HEK293 (cell line): ENCODE measurements around the gene USP13.

Source experiments
- CTCF ChIA-PET: fragments of 350-600 bp; formaldehyde crosslinking; extraction: SDS; loops from one replicate; lab custom pipeline; 2021; ENCODE audit warnings: antibody characterized with exemption; lab: Yijun Ruan, JAX
- POLR2A ChIA-PET: fragments of 300-600 bp; formaldehyde crosslinking; extraction: SDS; loops from one replicate; lab custom pipeline; 2020; ENCODE audit warnings: antibody characterized with exemption, inconsistent platforms; lab: Yijun Ruan, JAX
- H3K27ac ChIP-seq: fragments of 200-500 bp; sonication (Bioruptor generic); 2 replicates; pipeline ENCODE4 v1.5.1; 2014; ENCODE audit warnings: low read depth, low read length, control low read depth, inconsistent platforms; ENCODE audit errors: extremely low read depth
- H3K36me3 ChIP-seq, 2 experiments: fragments of 200-500 bp in 1 of 2; sonication (Bioruptor generic) in 1 of 2; 1 replicate in 1 of 2; 2 replicates in 1 of 2; pipeline ENCODE4 v1.5.1; 2014 to 2017; ENCODE audit warnings: inconsistent platforms in 2 of 2, low read length in 2 of 2; ENCODE audit not compliant: control insufficient read depth in 2 of 2, insufficient read depth in 1 of 2
- H3K4me1 ChIP-seq: fragments of 200-500 bp; sonication (Bioruptor generic); 2 replicates; pipeline ENCODE4 v1.5.1; 2014; ENCODE audit warnings: mild to moderate bottlenecking, low read length, inconsistent platforms; ENCODE audit not compliant: control insufficient read depth, insufficient read depth
- H3K4me3 ChIP-seq: 2 replicates; pipeline ENCODE4 v1.5.1; 2011; ENCODE audit warnings: low read depth, mild to moderate bottlenecking, control low read depth, low read length, moderate library complexity
- H3K9me3 ChIP-seq: fragments of 200-500 bp; sonication (Bioruptor generic); 2 replicates; pipeline ENCODE4 v1.5.1; 2014; ENCODE audit warnings: low read depth, low read length, inconsistent platforms; ENCODE audit not compliant: control insufficient read depth, insufficient read depth
- HOXD13 ChIP-seq: sonication (generic); formaldehyde crosslinking; IDR thresholded peaks from 2 replicates; pipeline ENCODE4 v1.8.0; 2022; ENCODE audit warnings: missing genetic modification reagents, borderline replicate concordance
- MEIS1 ChIP-seq: sonication (generic); formaldehyde crosslinking; IDR thresholded peaks from 2 replicates; pipeline ENCODE4 v1.8.1; 2022; ENCODE audit warnings: missing genetic modification reagents, mild to moderate bottlenecking, borderline replicate concordance
- MYNN ChIP-seq: fragments of 450-650 bp; formaldehyde crosslinking; IDR thresholded peaks from 2 replicates; pipeline ENCODE4 v1.5.1; 2016; ENCODE audit warnings: missing biosample characterization, missing genetic modification characterization, borderline replicate concordance
- REPIN1 ChIP-seq: fragments of 450-650 bp; formaldehyde crosslinking; IDR thresholded peaks from 2 replicates; pipeline ENCODE4 v1.5.1; 2017; ENCODE audit warnings: missing biosample characterization, missing genetic modification characterization, low read depth
- SP7 ChIP-seq: fragments of 450-650 bp; formaldehyde crosslinking; IDR thresholded peaks from 2 replicates; pipeline ENCODE4 v1.5.1; 2016; ENCODE audit warnings: missing biosample characterization, missing genetic modification characterization
- ZFP3 ChIP-seq: fragments of 450-650 bp; formaldehyde crosslinking; IDR thresholded peaks from 2 replicates; pipeline ENCODE4 v1.5.1; 2016; ENCODE audit warnings: low read depth, missing biosample characterization, missing genetic modification characterization
- ZNF10 ChIP-seq: fragments of 450-650 bp; formaldehyde crosslinking; IDR thresholded peaks from 2 replicates; pipeline ENCODE4 v1.5.1; 2017; ENCODE audit warnings: missing biosample characterization, missing genetic modification characterization
- ZNF16 ChIP-seq: fragments of 450-650 bp; formaldehyde crosslinking; IDR thresholded peaks from 2 replicates; pipeline ENCODE4 v1.5.1; 2016; ENCODE audit warnings: low read depth, missing biosample characterization, missing genetic modification characterization
- ZNF350 ChIP-seq: fragments of 450-650 bp; formaldehyde crosslinking; IDR thresholded peaks from 2 replicates; pipeline ENCODE4 v1.5.0; 2017; ENCODE audit warnings: missing biosample characterization, mild to moderate bottlenecking, missing genetic modification characterization
- ZNF391 ChIP-seq: fragments of 450-650 bp; formaldehyde crosslinking; IDR thresholded peaks from 2 replicates; pipeline ENCODE4 v1.5.1; 2016; ENCODE audit warnings: low read depth, missing biosample characterization, missing genetic modification characterization, borderline replicate concordance
- ZNF404 ChIP-seq: fragments of 450-650 bp; formaldehyde crosslinking; IDR thresholded peaks from 2 replicates; pipeline ENCODE4 v1.5.1; 2017; ENCODE audit warnings: missing biosample characterization, missing genetic modification characterization
- ZNF621 ChIP-seq: fragments of 450-650 bp; formaldehyde crosslinking; IDR thresholded peaks from 2 replicates; pipeline ENCODE4 v1.5.1; 2017; ENCODE audit warnings: missing biosample characterization, missing genetic modification characterization
- ZNF629 ChIP-seq: fragments of 450-650 bp; formaldehyde crosslinking; IDR thresholded peaks from 2 replicates; pipeline ENCODE4 v1.5.1; 2017; ENCODE audit warnings: missing biosample characterization, missing genetic modification characterization
- ZNF701 ChIP-seq: fragments of 450-650 bp; formaldehyde crosslinking; IDR thresholded peaks from 2 replicates; pipeline ENCODE4 v1.5.1; 2016; ENCODE audit warnings: missing biosample characterization, missing genetic modification characterization
- ZNF76 ChIP-seq: fragments of 450-650 bp; formaldehyde crosslinking; IDR thresholded peaks from 2 replicates; pipeline ENCODE4; 2016; ENCODE audit warnings: low read depth, missing biosample characterization, missing genetic modification characterization, borderline replicate concordance
- ZNF777 ChIP-seq: fragments of 450-650 bp; formaldehyde crosslinking; IDR thresholded peaks from 2 replicates; pipeline ENCODE4 v1.5.1; 2017; ENCODE audit warnings: missing biosample characterization, missing genetic modification characterization, borderline replicate concordance
- ZNF792 ChIP-seq: fragments of 450-650 bp; formaldehyde crosslinking; IDR thresholded peaks from 2 replicates; pipeline ENCODE4 v1.5.1; 2016; ENCODE audit warnings: missing biosample characterization, missing genetic modification characterization
- ZNF830 ChIP-seq: fragments of 450-650 bp; IDR thresholded peaks from 2 replicates; pipeline ENCODE4 v1.5.0; 2018; ENCODE audit warnings: missing biosample characterization, missing genetic modification characterization, low read depth, mild to moderate bottlenecking, moderate library complexity
- TF ChIP-seq, protein P1 (sequence below): fragments of 450-650 bp; formaldehyde crosslinking; optimal IDR thresholded peaks from 2 replicates; pipeline ENCODE3; 2016; ENCODE audit warnings: missing biosample characterization, mild to moderate bottlenecking, missing genetic modification characterization
- TF ChIP-seq, protein P2 (sequence below): fragments of 450-650 bp; formaldehyde crosslinking; IDR thresholded peaks from 2 replicates; pipeline ENCODE4 v1.5.1; 2016; ENCODE audit warnings: missing biosample characterization, missing genetic modification characterization
- TF ChIP-seq, protein P3 (sequence below): fragments of 450-650 bp; formaldehyde crosslinking; IDR thresholded peaks from 2 replicates; pipeline ENCODE4 v1.5.1; 2016; ENCODE audit warnings: missing biosample characterization, missing genetic modification characterization
- TF ChIP-seq, protein P4 (sequence below): fragments of 450-650 bp; formaldehyde crosslinking; IDR thresholded peaks from 2 replicates; pipeline ENCODE4 v1.5.1; 2017; ENCODE audit warnings: missing biosample characterization, missing genetic modification characterization
- TF ChIP-seq, protein P5 (sequence below): fragments of 450-650 bp; formaldehyde crosslinking; conservative IDR thresholded peaks from 2 replicates; pipeline ENCODE4 v1.5.1; 2016; ENCODE audit warnings: low read depth, missing biosample characterization, missing genetic modification characterization

The USP13 gene

DNA sequence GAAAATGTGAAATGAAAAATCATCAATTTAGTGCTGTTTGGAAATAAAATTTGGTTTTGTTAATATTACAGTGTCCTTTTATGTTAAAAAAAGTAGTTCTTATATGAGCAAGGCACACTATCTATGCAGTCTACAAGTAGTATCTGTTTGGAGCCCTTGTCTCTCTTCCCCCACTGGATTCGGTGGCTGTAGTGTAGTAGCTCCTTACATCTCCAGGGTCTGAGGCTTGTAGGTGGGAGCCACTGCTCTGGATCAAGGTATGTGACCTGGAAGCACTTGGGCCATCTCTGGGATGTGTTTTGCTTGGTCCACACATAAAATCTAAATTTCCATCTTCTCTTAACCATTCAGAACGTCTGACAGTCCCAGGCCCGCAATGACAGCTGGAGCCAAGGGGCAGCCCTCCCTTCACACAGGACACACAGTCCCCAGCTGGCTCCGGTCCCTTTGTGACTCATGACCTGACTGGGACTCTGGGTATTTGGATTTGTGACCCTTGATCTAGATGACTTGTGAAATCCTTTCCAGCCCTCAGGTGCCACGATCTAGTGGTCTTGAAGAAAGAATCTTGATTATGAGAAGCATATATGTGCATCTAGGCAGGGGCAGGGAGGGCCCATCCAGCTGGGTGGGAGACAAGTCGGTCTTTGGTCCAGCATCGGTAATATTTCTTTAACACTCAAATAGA lies 80.0 kb downstream of the USP13 start (continued):
- TF ChIP-seq ZNF76 (no peak), ZNF404 (tag by site-specific recombination) (no peak)
- TF ChIP-seq, protein P1, sequence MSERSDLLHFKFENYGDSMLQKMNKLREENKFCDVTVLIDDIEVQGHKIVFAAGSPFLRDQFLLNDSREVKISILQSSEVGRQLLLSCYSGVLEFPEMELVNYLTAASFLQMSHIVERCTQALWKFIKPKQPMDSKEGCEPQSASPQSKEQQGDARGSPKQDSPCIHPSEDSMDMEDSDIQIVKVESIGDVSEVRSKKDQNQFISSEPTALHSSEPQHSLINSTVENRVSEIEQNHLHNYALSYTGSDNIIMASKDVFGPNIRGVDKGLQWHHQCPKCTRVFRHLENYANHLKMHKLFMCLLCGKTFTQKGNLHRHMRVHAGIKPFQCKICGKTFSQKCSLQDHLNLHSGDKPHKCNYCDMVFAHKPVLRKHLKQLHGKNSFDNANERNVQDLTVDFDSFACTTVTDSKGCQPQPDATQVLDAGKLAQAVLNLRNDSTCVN (tag by site-specific recombination): no peak

DNA sequence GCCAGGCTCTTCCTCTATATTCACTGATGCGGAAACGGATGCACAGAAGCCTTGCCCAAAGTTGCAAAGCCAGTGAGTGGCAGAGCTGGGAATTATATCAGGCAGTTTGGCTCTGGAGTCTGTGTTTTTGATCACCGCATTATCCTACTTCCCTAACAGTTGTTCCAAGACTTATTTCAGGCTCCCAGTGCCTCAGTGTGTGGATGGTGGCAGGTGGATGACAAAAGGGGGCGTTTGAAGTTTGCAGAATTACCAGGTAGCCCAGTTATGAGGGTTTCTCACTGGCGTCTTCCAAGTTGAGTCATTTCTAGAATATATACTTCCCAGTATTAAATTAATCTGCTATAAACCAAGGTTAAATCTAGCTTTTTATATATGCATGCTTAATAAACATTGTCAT lies 81.0 kb downstream of the USP13 start:
- H3K4me3 ChIP-seq: no peak overlapping the region
- no peaks in the 10 kb centered on the region for H3K9me3 ChIP-seq
- CTCF ChIA-PET: interaction anchor here (1.0 kb wide), 1 partner anchor 16 kb away, joined by 5 read pairs; no protein-coding TSS in a partner anchor
- H3K36me3 ChIP-seq: peaks cover 0 to 50% of the 10 kb centered on the region in 2 experiments; a peak in 2 of 3 replicates
- TF ChIP-seq, protein P2, sequence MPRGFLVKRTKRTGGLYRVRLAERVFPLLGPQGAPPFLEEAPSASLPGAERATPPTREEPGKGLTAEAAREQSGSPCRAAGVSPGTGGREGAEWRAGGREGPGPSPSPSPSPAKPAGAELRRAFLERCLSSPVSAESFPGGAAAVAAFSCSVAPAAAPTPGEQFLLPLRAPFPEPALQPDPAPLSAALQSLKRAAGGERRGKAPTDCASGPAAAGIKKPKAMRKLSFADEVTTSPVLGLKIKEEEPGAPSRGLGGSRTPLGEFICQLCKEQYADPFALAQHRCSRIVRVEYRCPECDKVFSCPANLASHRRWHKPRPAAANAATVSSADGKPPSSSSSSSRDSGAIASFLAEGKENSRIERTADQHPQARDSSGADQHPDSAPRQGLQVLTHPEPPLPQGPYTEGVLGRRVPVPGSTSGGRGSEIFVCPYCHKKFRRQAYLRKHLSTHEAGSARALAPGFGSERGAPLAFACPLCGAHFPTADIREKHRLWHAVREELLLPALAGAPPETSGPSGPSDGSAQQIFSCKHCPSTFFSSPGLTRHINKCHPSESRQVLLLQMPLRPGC (tag by site-specific recombination): no peak
- TF ChIP-seq SP7 (tag by site-specific recombination) (no peak), ZNF830 (tag by site-specific recombination) (no peak), ZNF16 (tag by site-specific recombination) (no peak), ZNF10 (no peak), ZNF350 (tag by site-specific recombination) (no peak), MEIS1 (no peak), ZNF629 (tag by site-specific recombination) (no peak), ZFP3 (no peak), HOXD13 (CRISPR knock-in tag) (no peak), ZNF792 (tag by site-specific recombination) (no peak), ZNF391 (tag by site-specific recombination) (no peak), ZNF777 (no peak), ZNF701 (tag by site-specific recombination) (no peak), REPIN1 (tag by site-specific recombination) (no peak), ZNF621 (tag by site-specific recombination) (no peak), MYNN (tag by site-specific recombination) (no peak)
- TF ChIP-seq, protein P3, sequence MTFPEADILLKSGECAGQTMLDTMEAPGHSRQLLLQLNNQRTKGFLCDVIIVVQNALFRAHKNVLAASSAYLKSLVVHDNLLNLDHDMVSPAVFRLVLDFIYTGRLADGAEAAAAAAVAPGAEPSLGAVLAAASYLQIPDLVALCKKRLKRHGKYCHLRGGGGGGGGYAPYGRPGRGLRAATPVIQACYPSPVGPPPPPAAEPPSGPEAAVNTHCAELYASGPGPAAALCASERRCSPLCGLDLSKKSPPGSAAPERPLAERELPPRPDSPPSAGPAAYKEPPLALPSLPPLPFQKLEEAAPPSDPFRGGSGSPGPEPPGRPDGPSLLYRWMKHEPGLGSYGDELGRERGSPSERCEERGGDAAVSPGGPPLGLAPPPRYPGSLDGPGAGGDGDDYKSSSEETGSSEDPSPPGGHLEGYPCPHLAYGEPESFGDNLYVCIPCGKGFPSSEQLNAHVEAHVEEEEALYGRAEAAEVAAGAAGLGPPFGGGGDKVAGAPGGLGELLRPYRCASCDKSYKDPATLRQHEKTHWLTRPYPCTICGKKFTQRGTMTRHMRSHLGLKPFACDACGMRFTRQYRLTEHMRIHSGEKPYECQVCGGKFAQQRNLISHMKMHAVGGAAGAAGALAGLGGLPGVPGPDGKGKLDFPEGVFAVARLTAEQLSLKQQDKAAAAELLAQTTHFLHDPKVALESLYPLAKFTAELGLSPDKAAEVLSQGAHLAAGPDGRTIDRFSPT (tag by site-specific recombination): no peak
- TF ChIP-seq, protein P4, sequence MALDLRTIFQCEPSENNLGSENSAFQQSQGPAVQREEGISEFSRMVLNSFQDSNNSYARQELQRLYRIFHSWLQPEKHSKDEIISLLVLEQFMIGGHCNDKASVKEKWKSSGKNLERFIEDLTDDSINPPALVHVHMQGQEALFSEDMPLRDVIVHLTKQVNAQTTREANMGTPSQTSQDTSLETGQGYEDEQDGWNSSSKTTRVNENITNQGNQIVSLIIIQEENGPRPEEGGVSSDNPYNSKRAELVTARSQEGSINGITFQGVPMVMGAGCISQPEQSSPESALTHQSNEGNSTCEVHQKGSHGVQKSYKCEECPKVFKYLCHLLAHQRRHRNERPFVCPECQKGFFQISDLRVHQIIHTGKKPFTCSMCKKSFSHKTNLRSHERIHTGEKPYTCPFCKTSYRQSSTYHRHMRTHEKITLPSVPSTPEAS (tag by site-specific recombination): no peak
- TF ChIP-seq, protein P5, sequence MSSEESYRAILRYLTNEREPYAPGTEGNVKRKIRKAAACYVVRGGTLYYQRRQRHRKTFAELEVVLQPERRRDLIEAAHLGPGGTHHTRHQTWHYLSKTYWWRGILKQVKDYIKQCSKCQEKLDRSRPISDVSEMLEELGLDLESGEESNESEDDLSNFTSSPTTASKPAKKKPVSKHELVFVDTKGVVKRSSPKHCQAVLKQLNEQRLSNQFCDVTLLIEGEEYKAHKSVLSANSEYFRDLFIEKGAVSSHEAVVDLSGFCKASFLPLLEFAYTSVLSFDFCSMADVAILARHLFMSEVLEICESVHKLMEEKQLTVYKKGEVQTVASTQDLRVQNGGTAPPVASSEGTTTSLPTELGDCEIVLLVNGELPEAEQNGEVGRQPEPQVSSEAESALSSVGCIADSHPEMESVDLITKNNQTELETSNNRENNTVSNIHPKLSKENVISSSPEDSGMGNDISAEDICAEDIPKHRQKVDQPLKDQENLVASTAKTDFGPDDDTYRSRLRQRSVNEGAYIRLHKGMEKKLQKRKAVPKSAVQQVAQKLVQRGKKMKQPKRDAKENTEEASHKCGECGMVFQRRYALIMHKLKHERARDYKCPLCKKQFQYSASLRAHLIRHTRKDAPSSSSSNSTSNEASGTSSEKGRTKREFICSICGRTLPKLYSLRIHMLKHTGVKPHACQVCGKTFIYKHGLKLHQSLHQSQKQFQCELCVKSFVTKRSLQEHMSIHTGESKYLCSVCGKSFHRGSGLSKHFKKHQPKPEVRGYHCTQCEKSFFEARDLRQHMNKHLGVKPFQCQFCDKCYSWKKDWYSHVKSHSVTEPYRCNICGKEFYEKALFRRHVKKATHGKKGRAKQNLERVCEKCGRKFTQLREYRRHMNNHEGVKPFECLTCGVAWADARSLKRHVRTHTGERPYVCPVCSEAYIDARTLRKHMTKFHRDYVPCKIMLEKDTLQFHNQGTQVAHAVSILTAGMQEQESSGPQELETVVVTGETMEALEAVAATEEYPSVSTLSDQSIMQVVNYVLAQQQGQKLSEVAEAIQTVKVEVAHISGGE (tag by site-specific recombination): no peak
- TF ChIP-seq, all 188 proteins: peak for 0
- Histone ChIP-seq H3K27ac (no peak overlapping the region), H3K4me1 (no peaks in the 10 kb centered on the region)
- POLR2A ChIA-PET: no interaction called here
